HG03354 (cell line): ENCODE data around the gene DLG1.
"Not testable (repeated sequence)": the region's sequence is repeated elsewhere in the genome, so short reads cannot be mapped to it uniquely, and the experiment has no call there.

Experiments
- ATAC-seq: cut with Tn5 transposase; IDR thresholded peaks from one replicate; pipeline ENCODE4 v1.9.1; 2021; ENCODE audit warnings: mild to moderate bottlenecking; ENCODE audit not compliant: unreplicated experiment, poor library complexity, severe bottlenecking

The DLG1 gene

DNA sequence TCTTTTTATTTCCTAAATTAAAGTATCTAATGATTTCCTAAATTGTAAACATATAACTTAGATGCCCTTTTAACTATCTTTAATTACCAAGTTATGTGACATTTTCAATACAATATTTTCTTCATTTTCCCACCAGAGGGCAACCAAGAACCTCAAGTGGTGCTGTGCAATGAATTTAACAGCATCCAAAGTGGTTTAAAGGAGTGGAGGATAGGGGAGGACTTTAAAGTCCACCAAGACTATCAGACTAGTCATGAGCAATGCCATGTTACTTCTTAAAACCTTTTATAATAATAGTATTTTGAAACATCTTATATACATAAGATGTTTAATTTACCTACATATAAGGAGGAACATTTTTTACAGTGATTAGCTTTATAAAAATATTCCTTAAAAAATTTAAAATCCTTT, 74.4 kb downstream of the DLG1 start:
- ATAC-seq = no peak

DNA sequence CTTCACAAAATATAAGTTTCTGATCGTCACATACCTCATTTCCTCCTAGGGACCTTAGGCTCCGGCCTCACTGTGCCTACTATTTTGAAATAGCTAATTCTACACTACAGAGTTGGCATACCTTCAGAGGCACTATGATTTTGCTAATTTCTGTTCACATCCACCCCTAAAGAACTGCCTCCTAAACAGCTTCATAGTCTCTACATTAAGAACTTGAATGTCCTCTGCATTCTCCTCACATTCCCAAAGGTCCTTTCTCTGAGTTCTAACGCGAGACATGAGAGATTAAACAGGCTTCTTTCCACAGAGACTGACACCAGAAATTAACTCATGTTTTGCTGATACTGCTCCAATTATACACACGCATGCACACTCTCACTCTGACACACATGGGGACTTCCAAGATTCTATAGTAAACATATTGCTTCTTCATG, 75.5 kb downstream of the DLG1 start:
- no peak for ATAC-seq

DNA sequence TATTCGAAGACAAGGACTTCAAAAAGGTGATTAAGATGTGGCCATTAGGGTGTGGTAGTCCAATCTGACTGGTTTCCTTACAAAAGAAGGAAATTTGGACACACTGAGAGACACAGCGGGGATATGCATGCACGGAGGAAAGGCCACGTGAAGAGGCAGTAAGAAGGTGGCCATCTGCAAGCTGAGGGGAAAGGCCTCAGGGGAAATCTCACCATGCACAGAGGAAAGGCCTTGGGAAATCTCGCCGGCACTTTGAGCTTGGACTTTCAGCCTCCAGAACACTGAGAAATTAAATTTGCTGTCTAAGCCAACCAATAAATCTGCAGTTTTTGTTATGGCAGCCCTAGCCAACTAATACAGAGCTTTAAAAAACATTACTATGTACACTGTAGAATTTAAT, 78.8 kb downstream of the DLG1 start:
- no peak for ATAC-seq

DNA sequence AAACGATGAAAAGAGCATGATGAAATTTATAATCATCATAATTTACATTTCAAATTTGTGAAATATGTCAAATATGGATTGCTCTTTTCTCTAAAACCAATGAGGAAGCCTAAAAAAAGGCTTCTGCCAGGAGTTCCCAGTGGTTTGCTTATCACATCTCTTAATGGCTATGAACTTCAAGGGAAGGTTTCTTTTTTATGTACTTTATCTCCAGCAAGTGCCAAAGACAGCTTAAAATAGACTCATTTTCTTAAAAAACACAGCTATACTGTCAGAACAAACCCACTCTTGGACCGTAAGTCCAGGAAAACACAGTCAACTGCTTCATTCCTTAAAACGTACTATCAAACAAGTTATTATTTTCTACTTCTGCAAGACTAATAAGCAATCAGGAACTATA, 80.2 kb downstream of the DLG1 start:
- ATAC-seq = no peak

DNA sequence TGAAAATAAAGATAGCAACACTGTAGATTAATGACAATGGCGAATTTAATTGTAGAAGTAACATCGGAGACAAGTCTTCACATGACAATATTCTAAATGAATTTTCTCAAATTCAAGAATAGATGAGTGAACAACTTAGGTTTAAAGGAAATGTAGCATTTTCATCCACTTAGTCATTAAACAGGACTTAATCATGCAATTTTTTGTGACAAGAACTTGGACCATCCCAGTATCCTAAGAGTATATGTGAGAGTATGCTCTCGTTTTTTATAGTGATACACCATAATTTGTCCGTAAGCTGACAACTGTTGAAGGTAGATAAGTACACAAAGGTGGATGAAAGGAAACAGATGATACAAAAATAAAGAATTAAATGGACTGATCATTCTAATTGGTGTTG, 81.5 kb downstream of the DLG1 start:
- no peak for ATAC-seq

DNA sequence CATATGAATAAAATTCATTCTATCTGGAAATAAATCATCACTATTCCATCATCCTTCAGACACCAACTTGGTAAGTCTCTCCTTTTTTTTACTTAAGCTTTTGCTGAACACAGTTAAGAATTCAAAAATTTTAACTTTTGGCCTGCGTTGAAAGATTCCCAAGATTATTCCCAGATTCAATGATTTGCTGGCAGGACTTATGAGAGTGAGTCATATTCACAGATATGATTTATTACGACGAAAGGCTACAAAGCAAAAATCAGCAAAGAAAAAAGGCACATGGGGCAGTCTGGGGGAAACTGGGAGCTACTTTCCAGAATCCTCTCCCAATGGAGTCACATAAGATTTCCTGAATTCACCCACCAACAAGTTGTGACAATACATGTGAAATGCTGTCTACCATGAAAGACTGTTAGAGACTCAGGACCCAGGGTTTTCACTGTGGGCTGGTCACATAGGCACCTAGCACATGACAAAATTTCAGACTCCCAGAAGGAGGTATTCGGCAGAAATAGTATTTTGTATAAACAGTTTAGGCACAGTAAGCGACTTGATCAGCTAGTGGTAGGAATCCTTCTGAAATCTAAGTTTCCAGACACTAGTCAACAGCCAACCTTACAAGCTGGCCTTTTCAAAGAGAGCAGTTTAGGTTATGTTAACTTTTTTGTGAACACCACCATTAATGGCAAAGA, 82.1 kb downstream of the DLG1 start:
- no peak for ATAC-seq

DNA sequence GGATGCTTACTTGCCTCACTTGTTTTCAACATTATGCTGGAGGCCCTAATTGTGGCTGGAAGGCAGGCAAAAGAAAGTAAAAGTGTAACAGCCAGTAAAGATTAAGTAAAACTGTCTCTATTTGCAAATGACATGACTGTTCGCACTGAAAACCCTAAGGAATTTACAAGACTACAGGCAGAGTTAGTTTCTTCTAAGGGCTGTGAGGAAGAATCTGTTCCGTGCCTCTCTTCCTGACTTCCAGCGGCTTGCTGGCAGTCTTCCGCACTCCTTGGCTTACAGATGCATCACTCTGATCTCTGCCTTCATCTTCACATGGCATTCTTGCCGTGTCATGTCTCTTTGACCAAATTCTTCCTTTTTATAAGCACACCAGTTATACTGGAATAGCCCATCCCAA, 86.1 kb downstream of the DLG1 start:
- ATAC-seq = no peak

DNA sequence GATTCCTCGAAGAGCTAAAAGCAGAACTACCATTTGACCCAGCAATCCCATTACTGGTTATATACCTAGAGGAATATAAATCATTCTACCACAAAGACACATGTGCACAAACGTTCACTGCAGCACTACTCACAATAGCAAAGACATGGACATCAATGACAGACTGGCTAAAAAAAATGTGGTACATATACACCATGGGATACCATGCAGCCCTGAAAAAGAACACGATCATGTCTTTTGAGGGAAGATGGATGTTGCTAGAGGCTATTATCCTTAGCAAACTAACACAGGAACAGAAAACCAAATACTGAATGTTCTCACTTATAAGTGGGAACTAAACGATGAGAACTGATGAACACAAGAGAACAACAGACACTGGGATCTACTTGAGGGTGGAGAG, 86.7 kb downstream of the DLG1 start:
- not testable (repeated sequence) for ATAC-seq

DNA sequence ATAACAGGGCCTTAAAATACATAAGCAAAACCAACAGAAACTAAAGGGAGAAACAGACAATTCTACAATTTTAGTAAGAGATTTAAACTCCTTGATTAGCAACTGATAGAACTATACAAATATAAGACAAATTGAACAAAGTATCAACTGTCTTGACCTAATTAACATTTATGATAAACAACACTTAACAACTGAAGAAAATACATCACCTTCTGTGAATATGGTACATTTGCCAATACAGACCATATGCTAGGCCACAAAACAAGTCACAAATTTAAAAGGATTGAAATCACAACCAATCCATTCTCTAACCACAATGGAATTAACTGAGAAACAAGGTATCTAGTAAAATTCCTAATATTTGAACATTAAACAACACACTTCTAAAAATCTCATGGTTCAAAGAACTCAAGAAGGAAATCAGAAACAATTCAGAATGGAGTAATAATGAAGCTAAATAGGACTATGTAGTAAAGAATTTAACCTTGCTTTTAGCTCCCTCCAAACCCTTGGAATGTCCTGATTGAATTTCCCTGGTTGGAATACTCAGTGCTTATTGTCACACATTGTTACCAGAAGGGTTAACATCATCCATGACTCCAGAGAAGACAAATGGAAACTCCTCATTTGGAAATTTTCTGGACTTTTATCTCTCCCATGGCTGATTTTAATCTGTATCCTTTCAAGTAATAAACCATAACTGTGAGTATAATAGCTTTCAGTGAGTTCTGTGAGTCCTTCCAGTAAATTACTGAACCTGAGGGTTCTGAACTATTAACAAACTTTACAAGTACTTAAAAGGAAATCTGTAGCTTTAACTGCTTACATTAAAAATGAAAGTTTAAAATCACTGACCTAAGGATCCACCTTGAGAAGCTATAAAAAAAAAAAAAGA, 88.8 kb downstream of the DLG1 start:
- no peak for ATAC-seq

DNA sequence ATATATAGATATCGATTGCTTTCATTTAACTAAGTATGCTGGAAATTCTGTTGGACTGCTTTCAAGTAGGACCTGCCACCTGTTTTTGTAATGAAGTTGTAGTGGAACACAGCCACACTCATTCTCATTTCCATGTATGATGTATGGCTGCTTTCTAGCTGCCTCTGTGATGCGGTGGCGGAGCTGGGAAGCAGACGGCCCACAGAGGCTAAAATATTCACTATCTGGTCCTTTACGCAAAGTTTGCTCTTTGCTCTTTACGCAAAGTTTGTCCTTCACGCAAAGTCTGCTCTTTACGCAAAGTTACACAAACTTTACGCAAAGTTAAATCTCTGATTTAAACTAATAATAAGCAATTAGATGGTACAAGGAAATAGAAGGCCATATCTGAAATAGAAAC, 91.5 kb downstream of the DLG1 start:
- no peak for ATAC-seq

DNA sequence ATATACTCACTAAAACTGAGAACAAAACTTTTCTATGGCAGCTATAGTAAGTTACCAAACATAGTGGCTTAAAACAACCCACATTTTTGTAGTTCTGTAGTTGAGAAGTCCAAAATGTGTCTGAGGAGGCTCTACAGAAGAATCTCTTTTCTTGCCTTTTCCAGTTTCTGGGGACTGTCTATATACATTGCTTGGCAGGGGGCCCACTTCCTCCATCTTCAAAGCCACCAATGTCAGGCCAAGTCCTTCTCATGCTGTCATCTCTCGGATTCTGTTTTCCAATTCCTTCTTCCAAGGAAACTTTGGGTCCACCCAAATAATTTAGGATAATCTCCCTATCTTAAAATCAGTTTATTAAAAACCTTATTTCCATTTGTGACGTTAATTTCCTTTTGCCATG, 92.7 kb downstream of the DLG1 start:
- no peak for ATAC-seq

DNA sequence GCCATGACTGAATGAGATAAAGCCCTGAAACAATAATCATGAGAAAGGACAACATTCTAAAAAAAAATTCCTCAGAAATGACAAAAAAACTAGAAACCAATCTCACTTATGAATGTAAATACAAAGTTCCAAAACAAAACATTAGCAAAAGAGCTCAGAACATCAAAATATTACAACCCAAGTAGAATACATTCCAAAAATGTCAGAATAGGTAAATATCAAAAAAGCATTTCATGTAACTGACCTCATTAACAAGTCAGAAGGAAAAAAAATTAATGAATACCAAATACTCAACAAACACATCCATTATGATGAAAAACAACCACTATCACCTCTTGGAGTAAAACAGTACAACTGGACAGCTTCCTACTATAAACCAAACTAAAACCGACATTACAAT, 93.1 kb downstream of the DLG1 start:
- ATAC-seq = no peak

DNA sequence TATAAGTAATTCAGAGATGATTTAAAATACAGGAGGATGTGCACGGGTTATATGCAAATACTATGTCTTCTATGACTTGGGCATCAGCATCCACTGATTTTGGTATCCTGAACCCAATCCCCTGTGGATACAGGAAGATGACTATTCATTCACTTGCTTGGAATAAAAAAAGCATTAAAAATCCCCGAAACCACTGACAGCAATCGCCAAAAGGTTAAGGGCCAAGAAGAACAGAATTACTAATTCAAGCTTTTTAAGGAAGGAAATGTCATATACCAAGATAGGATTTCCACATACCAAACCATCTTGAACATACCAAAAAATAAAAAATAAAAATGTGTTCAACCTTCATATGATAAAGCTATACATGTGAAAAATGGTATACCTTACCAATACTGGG, 93.7 kb downstream of the DLG1 start:
- ATAC-seq = no peak

DNA sequence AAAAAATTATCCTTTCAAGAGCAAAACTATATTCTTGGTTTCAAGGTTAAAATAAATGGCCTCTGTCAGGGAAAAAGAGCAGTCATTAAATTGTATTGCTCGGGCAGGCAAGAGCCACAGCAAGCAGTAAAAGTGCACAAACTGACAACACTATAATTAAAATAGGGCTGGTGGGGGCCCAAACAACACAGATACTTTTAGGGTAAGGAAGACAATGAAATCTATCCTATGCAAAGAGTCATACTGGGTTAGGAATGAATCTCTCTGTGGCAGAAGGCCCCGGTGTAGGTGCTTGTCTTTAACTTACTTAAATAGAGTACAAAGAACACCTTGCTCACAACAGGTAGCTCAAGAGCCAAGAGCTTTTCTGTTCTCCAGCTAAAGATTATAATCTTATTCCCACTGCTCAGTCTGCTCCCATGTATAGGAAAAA, 94.7 kb downstream of the DLG1 start:
- ATAC-seq = no peak

DNA sequence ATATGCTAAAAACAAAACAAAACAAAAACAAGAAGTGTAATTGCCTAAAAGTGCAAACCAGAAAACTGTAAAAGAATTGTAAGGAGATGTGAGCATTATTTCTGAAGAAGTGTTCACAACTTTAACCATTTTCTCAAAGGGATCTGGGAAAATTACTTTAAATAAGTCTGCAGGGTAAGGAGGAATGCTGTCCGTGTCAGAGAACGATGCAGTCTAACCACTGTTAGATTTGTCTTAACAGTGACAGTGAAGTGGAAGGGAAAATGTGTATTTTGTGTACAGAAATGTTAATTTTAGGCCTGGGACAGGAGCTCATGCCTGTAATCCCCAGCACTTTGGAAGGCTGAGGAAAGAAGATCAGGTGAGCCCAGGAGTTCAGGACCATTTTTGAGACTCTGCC, 95.7 kb downstream of the DLG1 start:
- no peak for ATAC-seq

DNA sequence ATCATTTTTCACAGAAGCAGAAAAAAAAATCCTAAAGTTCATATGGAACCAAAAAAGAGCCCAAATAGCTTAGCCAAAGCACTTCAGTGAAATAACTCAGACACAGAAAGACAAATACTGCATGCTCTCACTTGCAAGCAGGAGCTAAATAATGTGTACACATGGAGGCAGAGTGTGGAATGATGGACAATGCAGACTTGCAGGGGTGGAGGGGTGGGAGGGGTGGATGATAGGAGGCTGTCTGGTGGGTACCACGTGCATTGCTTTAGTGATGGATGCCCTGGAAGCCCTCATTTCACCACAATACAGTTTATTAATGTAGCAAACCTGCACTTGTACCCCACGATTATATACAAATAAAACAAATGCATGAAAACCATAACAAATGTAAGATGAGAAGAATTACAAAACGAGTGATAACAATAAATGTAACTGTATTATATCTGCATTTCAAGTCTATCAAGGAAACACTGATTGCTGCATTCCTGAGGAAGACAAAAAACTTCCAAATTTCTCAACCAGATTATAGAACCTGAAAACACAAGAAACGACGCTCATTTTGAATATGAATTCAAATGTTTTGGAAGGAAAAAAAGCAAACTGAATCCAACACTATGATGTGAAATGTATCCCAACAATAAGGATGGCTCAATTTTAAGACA, 96.5 kb downstream of the DLG1 start:
- no peak for ATAC-seq

DNA sequence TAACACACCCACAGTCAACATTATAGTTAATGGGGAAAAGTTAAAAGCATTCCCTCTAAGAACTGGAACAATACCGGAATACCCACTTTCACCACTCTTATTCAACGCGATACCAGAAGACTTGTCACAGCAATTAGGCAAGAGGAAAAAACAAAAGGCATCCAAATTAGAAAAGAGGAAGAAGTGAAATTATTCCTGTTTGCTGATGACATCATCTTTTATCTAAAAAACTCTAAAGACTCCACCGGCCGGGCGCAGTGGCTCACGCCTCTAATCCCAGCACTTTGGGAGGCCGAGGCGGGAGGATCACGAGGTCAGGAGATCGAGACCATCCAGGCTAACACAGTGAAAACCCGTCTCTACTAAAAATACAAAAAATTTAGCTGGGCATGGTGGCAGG, 97.6 kb downstream of the DLG1 start:
- not testable (repeated sequence) for ATAC-seq

DNA sequence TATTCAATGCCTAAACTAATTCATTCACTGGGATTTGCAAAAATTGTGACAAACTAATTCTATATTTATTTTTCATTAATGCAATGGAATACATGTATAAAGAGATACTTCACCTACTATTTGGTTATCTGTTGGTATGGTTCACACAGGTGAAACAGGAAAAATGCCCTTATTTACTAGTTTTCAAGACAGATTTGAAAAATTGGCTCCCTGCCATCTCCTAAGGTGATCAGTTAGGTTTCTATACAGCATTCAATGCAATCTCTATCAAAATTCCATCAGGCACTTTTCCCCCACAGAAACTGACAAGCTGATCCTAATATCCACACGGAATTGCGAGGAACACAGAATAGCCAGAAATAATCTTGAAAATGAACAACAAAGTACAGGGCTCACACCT, 101.1 kb downstream of the DLG1 start:
- no peak for ATAC-seq

DNA sequence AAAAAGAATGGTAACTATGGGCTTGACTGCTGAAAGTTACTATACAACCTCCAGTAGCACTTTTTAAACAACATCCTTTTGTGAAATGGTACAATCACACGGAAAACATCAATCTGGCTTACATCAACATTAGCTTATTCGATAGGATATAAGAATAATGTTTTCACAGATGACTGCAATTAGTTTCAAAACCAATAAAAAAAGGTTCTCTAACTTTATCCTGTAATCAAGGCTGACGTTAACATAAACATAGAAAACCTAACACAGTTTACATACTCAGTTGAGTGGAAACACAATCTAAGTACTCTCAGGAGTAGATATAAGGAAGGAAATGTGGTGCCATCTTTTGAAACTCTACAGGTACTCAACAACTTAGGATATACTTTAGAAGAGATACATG, 102.2 kb downstream of the DLG1 start:
- ATAC-seq = no peak

DNA sequence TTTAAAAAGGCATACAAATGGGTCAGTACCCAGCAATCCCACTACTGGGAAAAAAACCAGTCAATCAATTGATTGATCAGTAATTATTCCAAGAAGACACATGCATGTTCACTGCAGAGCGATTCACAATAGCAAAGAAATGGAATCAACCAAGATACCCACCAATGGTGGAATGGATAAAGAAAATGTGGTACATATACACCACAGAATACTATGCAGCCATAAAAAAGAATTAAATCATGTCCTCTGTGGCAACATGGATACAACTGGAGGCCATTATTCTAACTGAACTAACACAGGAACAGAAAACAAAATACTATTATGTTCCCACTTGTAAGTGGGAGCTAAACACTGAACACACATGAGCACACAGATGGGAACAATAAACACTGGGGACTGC, 103.1 kb downstream of the DLG1 start:
- no peak for ATAC-seq

DNA sequence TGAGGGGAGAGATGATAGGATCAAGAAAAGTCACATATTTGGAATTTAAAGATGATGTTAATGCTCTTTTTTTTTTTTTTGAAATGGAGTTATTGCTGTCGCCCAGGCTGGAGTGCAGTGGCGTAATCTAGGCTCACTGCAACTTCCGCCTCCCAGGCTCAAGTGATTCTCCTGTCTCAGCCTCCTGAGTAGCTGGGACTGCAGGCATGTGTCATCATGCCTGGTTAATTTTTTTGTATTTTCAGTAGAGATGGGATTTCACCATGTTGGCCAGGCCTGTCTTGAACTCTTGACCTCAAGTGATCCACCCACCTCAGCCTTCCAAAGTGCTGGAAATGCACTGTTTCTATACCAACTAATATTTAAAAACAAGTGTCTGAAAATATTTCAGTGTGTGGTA, 104.7 kb downstream of the DLG1 start:
- ATAC-seq = not testable (repeated sequence)
